ENCODE results near the gene ERG. TPM values are rescaled to one million over a fixed set of nuclear protein-coding genes. Genes with fewer than 3 reads are reported as not detected.

ERG gene
- total and polyA plus RNA-seq, 3 donors from 2014 or later = 3.7 to 8.0 (median 5.0) TPM

- no peak for DNase-seq
Measured at GRCh38 chr21:38341546-38342012, 156.7 kb downstream of the ERG start.

GRCh38 chr21:38340131-38340530, 158.1 kb downstream of the ERG start:
- DNase-seq = no peak
- no peak for TF ChIP-seq CTCF (IDR thresholded peaks at IDR 0.05)
- no peak for TF ChIP-seq POLR2A (IDR thresholded peaks at IDR 0.05)
- H3K27ac ChIP-seq = no peak overlapping the region
- H3K27me3 ChIP-seq = no peaks in the 10 kb centered on the region
- H3K4me1 ChIP-seq = no peaks in the 10 kb centered on the region
- H3K4me3 ChIP-seq = no peak overlapping the region
- no peaks in the 10 kb centered on the region for H3K9me3 ChIP-seq
- intact Hi-C loops (cut with DNase I; ENCODE audit: low total_unique reads) = no loop called here
- H3K36me3 ChIP-seq (ENCODE audit: low read depth, missing control alignments) = no peaks in the 10 kb centered on the region
- 80 to 97% methylated on average over 3 to 4 of the region's 4 CpGs for WGBS, 2 donors

More at GRCh38 chr21:38341546-38342012, 156.7 kb downstream of the ERG start:
- H3K27me3 ChIP-seq = no peaks in the 10 kb centered on the region
- intact Hi-C loops (cut with DNase I; ENCODE audit: low total_unique reads) = no loop called here
- no peak overlapping the region for H3K27ac ChIP-seq
- H3K36me3 ChIP-seq (ENCODE audit: low read depth, missing control alignments) = no peaks in the 10 kb centered on the region
- no peak overlapping the region for H3K4me3 ChIP-seq
- 91 to 94% methylated on average over 5 of the region's 5 CpGs for WGBS, 2 donors
- no peaks in the 10 kb centered on the region for H3K9me3 ChIP-seq
- no peaks in the 10 kb centered on the region for H3K4me1 ChIP-seq
- TF ChIP-seq POLR2A (IDR thresholded peaks at IDR 0.05) (no peak), CTCF (IDR thresholded peaks at IDR 0.05) (no peak)

- intact Hi-C loops (cut with DNase I; ENCODE audit: low total_unique reads) = no loop called here
- Histone ChIP-seq H3K27ac (no peak overlapping the region), H3K4me1 (no peaks in the 10 kb centered on the region), H3K27me3 (no peaks in the 10 kb centered on the region), H3K36me3 (ENCODE audit: low read depth, missing control alignments) (no peaks in the 10 kb centered on the region), H3K4me3 (no peak overlapping the region), H3K9me3 (no peaks in the 10 kb centered on the region)
- TF ChIP-seq POLR2A (IDR thresholded peaks at IDR 0.05) (no peak), CTCF (IDR thresholded peaks at IDR 0.05) (no peak)
- DNase-seq = no peak
- 93 to 97% methylated on average over 5 of the region's 5 CpGs for WGBS, 2 donors
Measured at GRCh38 chr21:38337793-38338192, 160.5 kb downstream of the ERG start.

- no peaks in the 10 kb centered on the region for H3K4me1 ChIP-seq
- intact Hi-C loops (cut with DNase I; ENCODE audit: low total_unique reads) = no loop called here
- H3K4me3 ChIP-seq = no peak overlapping the region
- H3K27ac ChIP-seq = no peak overlapping the region
- no peaks in the 10 kb centered on the region for H3K36me3 ChIP-seq (ENCODE audit: low read depth, missing control alignments)
- H3K9me3 ChIP-seq = no peaks in the 10 kb centered on the region
- no peak for TF ChIP-seq POLR2A (IDR thresholded peaks at IDR 0.05)
- no peak for TF ChIP-seq CTCF (IDR thresholded peaks at IDR 0.05)
- WGBS, 2 donors = 84 to 93% methylated on average over 8 of the region's 8 CpGs
- H3K27me3 ChIP-seq = no peaks in the 10 kb centered on the region
- no peak for DNase-seq
Measured at GRCh38 chr21:38334866-38335265, 163.4 kb downstream of the ERG start.

Measured in testis (tissue), 3 donors.